CD4-positive, alpha-beta T cell treated with Interleukin-6 at 100 ng/mL for 8 hours (primary cell): Measurements from ENCODE around the gene HSPA1L.

Experiments
- DNase-seq: peaks from one replicate; pipeline ENCODE4 v3.0.0-alpha.2; 2020; ENCODE audit warnings: mixed read lengths, low spot score

HSPA1L gene

DNA sequence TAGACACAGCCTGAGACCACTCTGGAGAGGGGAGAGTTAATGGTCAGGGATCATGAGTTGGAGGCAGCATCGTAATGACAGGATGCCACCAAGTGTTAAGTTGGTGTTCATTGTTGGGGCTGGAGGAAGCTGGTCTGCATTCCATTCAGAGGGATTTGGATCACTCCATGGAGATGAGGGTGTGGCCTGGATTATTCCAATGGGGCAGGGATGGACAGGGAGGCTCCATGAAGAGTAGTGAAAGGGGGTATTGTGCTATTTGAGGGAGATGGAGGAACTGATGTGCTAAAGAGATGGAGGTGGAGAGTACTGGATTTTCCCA, 51.5 kb downstream of the HSPA1L start:
- no peak for DNase-seq

DNA sequence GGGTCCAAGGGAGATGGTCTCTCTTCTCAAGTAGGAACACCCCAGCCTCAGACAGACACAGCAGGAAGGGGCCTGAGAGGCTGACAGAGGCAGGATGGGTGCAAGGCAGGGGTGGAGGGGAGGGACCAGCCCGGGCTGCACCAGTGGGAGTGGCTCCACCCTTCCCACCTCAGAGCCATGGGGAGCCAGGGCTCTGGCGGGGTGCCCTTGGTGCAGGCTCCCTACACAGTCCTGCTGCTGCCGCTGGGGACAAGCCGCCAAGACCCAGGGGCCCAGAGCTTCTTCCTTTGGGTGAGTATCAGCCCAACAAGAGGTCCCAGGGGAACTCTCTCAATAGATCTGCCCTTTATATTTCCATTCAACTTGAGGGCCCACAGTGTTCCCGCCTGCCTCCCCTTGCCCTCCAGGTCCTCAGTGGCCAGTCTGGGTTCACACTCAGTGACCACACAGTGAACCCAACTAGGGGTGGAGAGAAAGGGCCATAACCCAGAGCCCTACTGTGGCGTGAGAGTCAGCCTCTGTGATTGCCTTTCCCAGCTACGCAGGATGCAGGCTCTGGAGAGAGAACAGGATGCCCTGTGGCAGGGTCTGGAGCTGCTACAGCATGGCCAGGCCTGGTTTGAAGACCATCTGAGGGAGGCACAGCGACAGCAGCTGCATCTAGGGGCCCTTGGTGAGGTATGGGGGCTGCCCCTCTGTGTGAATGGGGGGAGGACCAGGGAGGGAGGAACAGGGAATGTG, 52.0 kb downstream of the HSPA1L start:
- DNase-seq = no peak

DNA sequence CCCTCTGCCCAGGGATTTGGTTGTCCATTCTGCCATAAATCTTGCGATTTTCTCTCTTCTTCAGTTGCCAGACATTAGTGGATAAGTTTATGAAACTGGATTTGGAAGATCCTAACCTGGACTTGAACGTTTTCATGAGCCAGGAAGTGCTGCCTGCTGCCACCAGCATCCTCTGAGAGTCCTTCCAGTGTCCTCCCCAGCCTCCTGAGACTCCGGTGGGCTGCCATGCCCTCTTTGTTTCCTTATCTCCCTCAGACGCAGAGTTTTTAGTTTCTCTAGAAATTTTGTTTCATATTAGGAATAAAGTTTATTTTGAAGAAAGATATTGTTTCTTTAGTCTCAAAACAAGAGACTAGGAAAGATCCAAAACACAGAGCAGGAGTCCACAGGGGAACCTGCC, 52.7 kb downstream of the HSPA1L start, which contains the start of gene SAPCD1:
TSS of gene SAPCD1 (plus strand) at position 301 of the 400 bp plus-strand sequence. CDS start 399 bp downstream, outside the sequence.
- no peak for DNase-seq

DNA sequence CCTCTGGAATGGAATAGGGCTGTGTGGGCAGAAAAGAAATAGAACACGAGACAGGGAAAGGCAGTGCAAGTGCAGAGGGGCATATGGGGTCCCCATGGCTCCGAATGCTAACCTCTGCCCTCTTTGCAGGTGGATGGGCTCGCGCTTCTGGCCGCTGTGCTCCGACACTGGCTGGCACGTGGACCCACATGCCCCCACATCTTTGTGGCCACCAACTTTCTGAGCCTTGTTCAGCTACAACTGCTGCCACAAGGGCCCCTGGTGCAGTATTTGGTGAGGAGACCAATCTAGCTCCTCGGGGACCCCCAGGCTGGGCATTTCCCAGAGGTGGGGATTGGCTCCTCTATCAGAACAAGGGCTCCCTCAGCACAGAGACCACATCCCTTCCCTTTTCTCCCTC, 53.7 kb downstream of the HSPA1L start:
- no peak for DNase-seq

DNA sequence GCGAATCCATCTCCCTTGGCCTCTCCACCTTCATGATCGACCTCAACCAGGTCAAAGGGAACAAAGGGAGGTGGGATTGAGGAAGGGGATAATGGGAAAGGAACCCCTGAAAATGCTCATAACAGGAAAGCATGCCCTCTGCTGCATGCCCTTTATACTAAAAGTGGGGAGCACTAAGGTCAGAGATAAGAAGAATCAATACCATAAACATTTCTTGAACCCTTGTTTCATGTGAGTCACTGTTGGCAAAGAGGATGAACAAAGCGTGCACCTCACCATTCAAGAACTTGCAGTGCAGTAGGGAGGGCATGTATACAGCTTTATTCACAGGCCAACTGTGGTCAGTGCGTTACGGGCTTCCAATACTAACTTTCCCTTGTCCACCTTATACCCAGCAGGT, 54.3 kb downstream of the HSPA1L start:
- no peak for DNase-seq
